Gastrocnemius medialis (tissue), 4 donors: Measurements from ENCODE around the gene STX17. TPM values are rescaled to one million over a fixed set of nuclear protein-coding genes. Genes with fewer than 3 reads are reported as not detected.

ENCODE experiments used
- ATAC-seq, 2 donors: fragments of 150-250 bp; one replicate each; pipeline ENCODE4 v1.9.1; 2016
- DNase-seq, 2 donors: peaks; one replicate each; pipeline ENCODE4 v3.0.0-alpha.2; 2019
- H3K27ac ChIP-seq, 4 donors: fragments of 200-600 bp; sonication (generic); 1 replicate in 1 of 4; 2 replicates in 3 of 4; pipeline ENCODE4 v1.5.1; 2016 to 2018; ENCODE audit warnings: mild to moderate bottlenecking in 2 of 4, moderate library complexity in 1 of 4
- H3K27me3 ChIP-seq, 3 donors: fragments of 200-600 bp; sonication (generic) in 2 of 3; 1 replicate in 1 of 3; 2 replicates in 2 of 3; pipeline versions ENCODE4 v1.5.1 to v1.6.0; 2016 to 2019; ENCODE audit warnings: mild to moderate bottlenecking in 1 of 3, moderate library complexity in 1 of 3
- H3K36me3 ChIP-seq, 2 donors: fragments of 200-600 bp; sonication (generic) in 1 of 2; one replicate each; pipeline ENCODE4 v1.5.1; 2017 to 2018
- H3K4me1 ChIP-seq, 2 donors: fragments of 200-600 bp; sonication (generic) in 1 of 2; one replicate each; pipeline ENCODE4 v1.5.1; 2016 to 2017; ENCODE audit warnings: mild to moderate bottlenecking in 2 of 2
- H3K4me3 ChIP-seq, 4 donors: fragments of 200-600 bp; sonication (generic) in 3 of 4; 1 replicate in 1 of 4; 2 replicates in 3 of 4; pipeline ENCODE4 v1.5.1; 2016 to 2019; ENCODE audit warnings: mild to moderate bottlenecking in 2 of 4
- H3K9me3 ChIP-seq, 3 donors: fragments of 200-600 bp; sonication (generic) in 2 of 3; 1 replicate in 1 of 3; 2 replicates in 2 of 3; pipeline ENCODE4 v1.5.1; 2016 to 2019
- CTCF ChIP-seq, 5 experiments: fragments of 450-650 bp in 3 of 5; fragments of 200-600 bp in 2 of 5; sonication (generic) in 2 of 5; IDR thresholded peaks in 4 of 5; conservative IDR thresholded peaks in 1 of 5; 1 replicate in 4 of 5; 2 replicates in 1 of 5; pipeline ENCODE4 v1.5.1; 2016 to 2019; ENCODE audit warnings: antibody characterized with exemption in 5 of 5, mild to moderate bottlenecking in 3 of 5, moderate library complexity in 3 of 5
- POLR2A ChIP-seq, 2 donors: fragments of 450-650 bp; IDR thresholded peaks; one replicate each; pipeline ENCODE4 v1.6.1; 2017; ENCODE audit warnings: antibody characterized with exemption in 2 of 2, mild to moderate bottlenecking in 2 of 2, moderate library complexity in 2 of 2
- in situ Hi-C, 4 donors: fragments of 200-750 bp; cut with MboI; loops; one replicate each; pipeline versions ENCODE4 v1.15.0 to v1.8.0; 2017; ENCODE audit warnings: low sequenced_read_pairs in 4 of 4
- intact Hi-C: fragments of 100-400 bp; cut with DNase I; formaldehyde crosslinking; loops from one replicate; pipeline ENCODE4 v1.15.1; 2023; ENCODE audit warnings: low total_unique reads
- total RNA-seq, 4 donors: library from RNA; depleted of rRNA; stranded (reverse); fragments of >200 nt; gene quantifications; one replicate each; pipeline versions ENCODE4 v1.1.0 to v1.2.3, GENCODE V29; 2016

STX17 gene
- total RNA-seq, 4 donors from 2014 or later = 25.3 to 34.4 (median 31.6) TPM

- TF ChIP-seq CTCF (IDR thresholded peaks at IDR 0.05 in 4 of 5, conservative IDR thresholded peaks at IDR 0.05 in 1 of 5) = no peak
- no peak for TF ChIP-seq POLR2A (IDR thresholded peaks at IDR 0.05)
- Histone ChIP-seq H3K4me1 (peaks cover 12 to 13% of the 10 kb centered on the region in 2 donors), H3K4me3 (no peak overlapping the region), H3K27ac (no peak overlapping the region), H3K36me3 (peaks cover 0 to 16% of the 10 kb centered on the region in 2 donors), H3K9me3 (no peaks in the 10 kb centered on the region), H3K27me3 (no peaks in the 10 kb centered on the region)
- intact Hi-C loops (no loop called here), in situ Hi-C loops (no loop called here)
- DNase-seq (no peak), ATAC-seq (no peak)
Observed at GRCh38 chr9:99911600-99911999, 5.1 kb downstream of the STX17 start.

- H3K27me3 ChIP-seq = no peaks in the 10 kb centered on the region
- TF ChIP-seq CTCF (IDR thresholded peaks at IDR 0.05 in 4 of 5, conservative IDR thresholded peaks at IDR 0.05 in 1 of 5) (no peak), POLR2A (IDR thresholded peaks at IDR 0.05) (no peak)
- H3K4me3 ChIP-seq = no peak overlapping the region
- peaks cover 0 to 32% of the 10 kb centered on the region in 2 donors for H3K36me3 ChIP-seq
- H3K27ac ChIP-seq = no peak overlapping the region
- DNase-seq = no peak
- in situ Hi-C loops (no loop called here), intact Hi-C loops (no loop called here)
- H3K9me3 ChIP-seq = no peaks in the 10 kb centered on the region
- no peaks in the 10 kb centered on the region for H3K4me1 ChIP-seq
- ATAC-seq = no peak
Observed at GRCh38 chr9:99916650-99917049, 10.2 kb downstream of the STX17 start.

- Histone ChIP-seq H3K36me3 (peaks cover 0 to 42% of the 10 kb centered on the region in 2 donors), H3K4me1 (no peaks in the 10 kb centered on the region), H3K27me3 (no peaks in the 10 kb centered on the region), H3K9me3 (no peaks in the 10 kb centered on the region), H3K27ac (no peak overlapping the region), H3K4me3 (no peak overlapping the region)
- TF ChIP-seq CTCF (IDR thresholded peaks at IDR 0.05 in 4 of 5, conservative IDR thresholded peaks at IDR 0.05 in 1 of 5) (no peak), POLR2A (IDR thresholded peaks at IDR 0.05) (no peak)
- intact Hi-C loops = no loop called here
- DNase-seq (no peak), ATAC-seq (no peak)
- in situ Hi-C loops = no loop called here
Observed at GRCh38 chr9:99918134-99918533, 11.7 kb downstream of the STX17 start.

- no peak for ATAC-seq
- no peaks in the 10 kb centered on the region for H3K27me3 ChIP-seq
- no peak overlapping the region for H3K4me3 ChIP-seq
- TF ChIP-seq POLR2A (IDR thresholded peaks at IDR 0.05) (no peak), CTCF (IDR thresholded peaks at IDR 0.05 in 4 of 5, conservative IDR thresholded peaks at IDR 0.05 in 1 of 5) (no peak)
- intact Hi-C loops (no loop called here), in situ Hi-C loops (no loop called here)
- no peaks in the 10 kb centered on the region for H3K4me1 ChIP-seq
- H3K9me3 ChIP-seq = no peaks in the 10 kb centered on the region
- peaks cover 0 to 42% of the 10 kb centered on the region in 2 donors for H3K36me3 ChIP-seq
- H3K27ac ChIP-seq = no peak overlapping the region
- no peak for DNase-seq
Observed at GRCh38 chr9:99919930-99920329, 13.5 kb downstream of the STX17 start.
